Neuronal stem cell (in vitro differentiated cells): ENCODE results near the gene EFNA5.

Source experiments
- DNase-seq: peaks from one replicate; pipeline ENCODE4 v3.0.0-alpha.2; 2013; ENCODE audit warnings: low spot score
- H2AFZ ChIP-seq: one replicate; pipeline ENCODE4 v1.6.1; 2013; ENCODE audit warnings: mild to moderate bottlenecking, low read length, inconsistent platforms
- H2AK5ac ChIP-seq: 2 replicates; pipeline ENCODE4 v1.6.1; 2013; ENCODE audit warnings: low read depth, mild to moderate bottlenecking, inconsistent platforms, low read length, moderate library complexity, mixed read lengths
- H2BK120ac ChIP-seq: 2 replicates; pipeline ENCODE4 v1.6.1; 2013; ENCODE audit warnings: low read depth, mild to moderate bottlenecking, inconsistent platforms, low read length, moderate library complexity, mixed read lengths
- H2BK12ac ChIP-seq: one replicate; pipeline ENCODE4 v1.6.1; 2013; ENCODE audit warnings: low read length, inconsistent platforms
- H2BK15ac ChIP-seq: 2 replicates; pipeline ENCODE4 v1.6.1; 2013; ENCODE audit warnings: mild to moderate bottlenecking, low read length, inconsistent platforms, mixed read lengths
- H2BK5ac ChIP-seq: one replicate; pipeline ENCODE4 v1.6.1; 2013; ENCODE audit warnings: inconsistent platforms, mild to moderate bottlenecking, low read length, moderate library complexity
- H3K14ac ChIP-seq: one replicate; pipeline ENCODE4 v1.6.1; 2013; ENCODE audit warnings: low read length, inconsistent platforms
- H3K18ac ChIP-seq: 2 replicates; pipeline ENCODE4 v1.6.1; 2013; ENCODE audit warnings: low read length, inconsistent platforms
- H3K23ac ChIP-seq: 2 replicates; pipeline ENCODE4 v1.6.1; 2013; ENCODE audit warnings: low read depth, mild to moderate bottlenecking, mixed read lengths, low read length, inconsistent platforms; ENCODE audit not compliant: poor library complexity
- H3K27ac ChIP-seq: replicated peaks from 3 replicates; pipeline ENCODE4 v1.5.1; 2013; ENCODE audit warnings: low read length, inconsistent platforms
- H3K27me3 ChIP-seq, 3 experiments: 2 replicates each; pipeline ENCODE4 v1.6.1; 2013; ENCODE audit warnings: low read length in 3 of 3, mild to moderate bottlenecking in 2 of 3, inconsistent platforms in 1 of 3, low read depth in 1 of 3, mixed read lengths in 1 of 3, moderate library complexity in 1 of 3; ENCODE audit not compliant: control insufficient read depth in 3 of 3, insufficient read depth in 3 of 3
- H3K36me3 ChIP-seq, 2 donors: replicated peaks in 1 of 2; 2 replicates each; pipeline ENCODE4 v1.6.1; 2013; ENCODE audit warnings: low read length in 2 of 2; ENCODE audit not compliant: control insufficient read depth in 2 of 2, insufficient read depth in 2 of 2
- H3K4ac ChIP-seq: 2 replicates; pipeline ENCODE4 v1.6.1; 2013; ENCODE audit warnings: inconsistent platforms, mild to moderate bottlenecking, low read length, moderate library complexity
- H3K4me1 ChIP-seq, 2 donors: 1 replicate in 1 of 2; 2 replicates in 1 of 2; pipeline ENCODE4 v1.6.1; 2013; ENCODE audit warnings: low read length in 2 of 2, low read depth in 1 of 2; ENCODE audit not compliant: control insufficient read depth in 2 of 2, insufficient read depth in 1 of 2
- H3K4me2 ChIP-seq: one replicate; pipeline ENCODE4 v1.6.1; 2013; ENCODE audit warnings: mild to moderate bottlenecking, low read length, inconsistent platforms; ENCODE audit not compliant: insufficient read depth, poor library complexity, severe bottlenecking
- H3K4me3 ChIP-seq, 2 donors: 2 replicates each; pipeline ENCODE4 v1.5.1; 2013; ENCODE audit warnings: low read length in 2 of 2, mild to moderate bottlenecking in 2 of 2, inconsistent platforms in 1 of 2, moderate library complexity in 1 of 2
- H3K79me1 ChIP-seq: one replicate; pipeline ENCODE4 v1.6.1; 2013; ENCODE audit warnings: low read depth, mild to moderate bottlenecking, inconsistent platforms, low read length, moderate library complexity
- H3K9ac ChIP-seq: one replicate; pipeline ENCODE4 v1.6.1; 2013; ENCODE audit warnings: mild to moderate bottlenecking, low read depth, low read length, inconsistent platforms; ENCODE audit not compliant: poor library complexity
- H3K9me3 ChIP-seq, 2 donors: replicated peaks in 1 of 2; 2 replicates each; pipeline versions ENCODE3 to v1.6.1; 2013; ENCODE audit warnings: low read length in 2 of 2, mild to moderate bottlenecking in 2 of 2, inconsistent platforms in 1 of 2, low read depth in 1 of 2, mixed read lengths in 1 of 2, moderate library complexity in 1 of 2; ENCODE audit not compliant: control insufficient read depth in 2 of 2, insufficient read depth in 1 of 2
- H4K8ac ChIP-seq: one replicate; pipeline ENCODE4 v1.6.1; 2013; ENCODE audit warnings: low read depth, mild to moderate bottlenecking, inconsistent platforms, low read length, moderate library complexity
- H4K91ac ChIP-seq: one replicate; pipeline ENCODE4 v1.6.1; 2013; ENCODE audit warnings: low read length, low read depth, mild to moderate bottlenecking, inconsistent platforms; ENCODE audit not compliant: poor library complexity
- WGBS, 2 donors: extraction: QIAGEN DNeasy Blood & Tissue Kit; methylation state at CpG; one replicate each; pipeline ENCODE4 v1.1.7; 2013; ENCODE audit warnings: missing lambda C conversion rate in 2 of 2, mixed read lengths in 1 of 2; ENCODE audit not compliant: insufficient read length in 2 of 2, insufficient replicate concordance in 1 of 2; ENCODE audit errors: extremely low coverage in 2 of 2; 5-methylcytosine and 5-hydroxymethylcytosine counted together

Gene EFNA5

DNA sequence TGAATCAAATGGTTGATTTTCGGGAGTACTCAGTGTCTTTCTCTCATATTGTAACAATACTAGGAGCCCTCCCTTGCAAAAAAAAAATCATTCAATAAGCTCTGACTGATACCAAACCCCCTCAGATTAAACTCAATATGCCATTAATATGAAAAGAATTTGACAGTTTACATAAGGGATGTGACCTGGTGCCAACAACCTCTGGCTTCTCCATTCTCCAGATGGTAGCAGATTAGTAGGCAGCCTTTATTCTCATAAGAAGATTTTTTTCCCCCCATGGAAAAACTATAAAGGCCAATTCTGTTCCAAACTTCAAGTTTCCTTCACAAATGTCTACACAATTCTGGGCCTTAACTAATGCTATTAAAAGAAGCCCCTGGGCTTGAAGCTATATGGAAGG is 96.5 kb downstream of the EFNA5 start:
- Histone ChIP-seq H2AFZ (no peak overlapping the region), H3K27ac (no peak overlapping the region), H3K36me3 (no peaks in the 10 kb centered on the region), H4K91ac (no peak overlapping the region), H2BK5ac (no peak overlapping the region), H2BK120ac (no peak overlapping the region), H2BK12ac (no peak overlapping the region), H3K9ac (no peak overlapping the region), H3K4me3 (no peak overlapping the region), H3K4me2 (no peak overlapping the region), H3K14ac (no peak overlapping the region), H3K18ac (no peak overlapping the region), H4K8ac (no peak overlapping the region), H2AK5ac (no peak overlapping the region), H3K9me3 (no peaks in the 10 kb centered on the region), H3K4ac (no peak overlapping the region), H3K79me1 (no peaks in the 10 kb centered on the region), H3K23ac (no peak overlapping the region), H3K4me1 (peaks cover 46 to 49% of the 10 kb centered on the region in 2 donors), H2BK15ac (no peak overlapping the region), H3K27me3 (no peaks in the 10 kb centered on the region)
- DNase-seq: no peak
- no CpG with 5 or more reads among the region's 1 CpG for WGBS, 2 donors

GRCh38 chr5:107572715-107573368 is 97.9 kb downstream of the EFNA5 start:
- Histone ChIP-seq H3K9ac (no peak overlapping the region), H3K23ac (no peak overlapping the region), H3K18ac (no peak overlapping the region), H2BK120ac (no peak overlapping the region), H3K4ac (no peak overlapping the region), H2BK15ac (no peak overlapping the region), H3K4me1 (peaks cover 41 to 57% of the 10 kb centered on the region in 2 donors), H2AK5ac (no peak overlapping the region), H3K36me3 (no peaks in the 10 kb centered on the region), H3K27ac (no peak overlapping the region), H2AFZ (no peak overlapping the region), H3K79me1 (no peaks in the 10 kb centered on the region), H3K4me2 (no peak overlapping the region), H4K91ac (no peak overlapping the region), H3K27me3 (no peaks in the 10 kb centered on the region), H4K8ac (no peak overlapping the region), H2BK12ac (no peak overlapping the region), H3K14ac (no peak overlapping the region), H3K9me3 (no peaks in the 10 kb centered on the region), H2BK5ac (no peak overlapping the region), H3K4me3 (no peak overlapping the region)
- no CpG with 5 or more reads among the region's 8 CpGs for WGBS, 2 donors
- DNase-seq: peak; percentile 30

- Histone ChIP-seq H3K23ac (no peak overlapping the region), H3K27ac (no peak overlapping the region), H3K79me1 (no peaks in the 10 kb centered on the region), H3K4me2 (peak overlapping the region; percentile 54), H3K9ac (no peak overlapping the region), H2AFZ (peak overlapping the region; percentile 15), H4K8ac (no peak overlapping the region), H2BK5ac (no peak overlapping the region), H3K4me1 (peaks cover 44 to 65% of the 10 kb centered on the region in 2 donors), H3K36me3 (no peaks in the 10 kb centered on the region), H2AK5ac (no peak overlapping the region), H2BK12ac (no peak overlapping the region), H4K91ac (no peak overlapping the region), H3K4ac (no peak overlapping the region), H3K18ac (no peak overlapping the region), H3K27me3 (no peaks in the 10 kb centered on the region), H3K4me3 (peak overlapping the region in 1 of 2 donors; percentile 30), H2BK120ac (no peak overlapping the region), H2BK15ac (no peak overlapping the region), H3K9me3 (no peaks in the 10 kb centered on the region), H3K14ac (no peak overlapping the region)
- WGBS, 2 donors: no CpG with 5 or more reads among the region's 26 CpGs
- peak; percentile 95 for DNase-seq
These were observed 98.9 kb downstream of the EFNA5 start for GRCh38 chr5:107571621-107572536.
